ENCODE results near the gene RALGPS1. TPM values are rescaled to one million over a fixed set of nuclear protein-coding genes. Genes with fewer than 3 reads are reported as not detected.

RALGPS1 gene
- total RNA-seq, 1 experiment from 2014 or later = 18.6 TPM

- no peak overlapping the region for H2BK120ac ChIP-seq (ENCODE audit: low read depth, low read length, poor library complexity, severe bottlenecking)
- no peak overlapping the region for H2BK12ac ChIP-seq (ENCODE audit: insufficient read length, low read depth, low read length)
- no peak overlapping the region for H3K56ac ChIP-seq (ENCODE audit: insufficient read length, low read depth, low read length)
- no peaks in the 10 kb centered on the region for H3K79me2 ChIP-seq (ENCODE audit: insufficient read depth, low read length)
- no CpG with 5 or more reads among the region's 6 CpGs for WGBS (ENCODE audit: extremely low coverage, insufficient read length, low lambda C conversion rate)
- no peaks in the 10 kb centered on the region for H3K79me1 ChIP-seq (ENCODE audit: insufficient read depth, low read depth, low read length, poor library complexity, severe bottlenecking)
- no peak overlapping the region for H2BK20ac ChIP-seq (ENCODE audit: low read depth, low read length, poor library complexity, severe bottlenecking)
- no peak overlapping the region for H3K4me2 ChIP-seq (ENCODE audit: insufficient read depth, insufficient read length, low read length)
- Mint-ChIP-seq H3K27me3 (ENCODE audit: low read depth) (no peaks in the 10 kb centered on the region; the same call in 1 of the 2 replicates), H3K4me3 (no peak overlapping the region), H3K4me1 (peaks cover 12 to 27% of the 10 kb centered on the region in 2 experiments), H3K27ac (no peak overlapping the region), H3K36me3 (ENCODE audit: insufficient read depth in 1 of 3, low read depth in 3 of 3) (peaks cover 8 to 10% (median 10%) of the 10 kb centered on the region in 3 experiments; a peak in 6 of 7 replicates), H3K9me3 (no peaks in the 10 kb centered on the region)
- no peak overlapping the region for H3T11ph ChIP-seq (ENCODE audit: low read length)
- H3K27ac ChIP-seq (ENCODE audit: insufficient read length, low read depth, low read length) = no peak overlapping the region
- no peak for TF ChIP-seq CTCF (conservative IDR thresholded peaks at IDR 0.05)
- no peak overlapping the region for H3K18ac ChIP-seq (ENCODE audit: insufficient read length, low read depth, low read length)
- H3K14ac ChIP-seq (ENCODE audit: insufficient read depth, low read length) = no peak overlapping the region
- no peak overlapping the region for H3K9ac ChIP-seq (ENCODE audit: extremely low read depth, insufficient read length, low read length)
- H3K23me2 ChIP-seq (ENCODE audit: insufficient read length, low read depth, low read length, poor library complexity, severe bottlenecking) = no peaks in the 10 kb centered on the region
- H3K27me3 ChIP-seq (ENCODE audit: insufficient read depth, low read length) = no peaks in the 10 kb centered on the region
- H4K91ac ChIP-seq (ENCODE audit: insufficient read length, low read depth, low read length) = no peak overlapping the region
- H3K4me1 ChIP-seq (ENCODE audit: insufficient read depth, low read length) = no peaks in the 10 kb centered on the region; the same call in 1 of the 2 replicates
- H3K23ac ChIP-seq (ENCODE audit: insufficient read length, low read depth, low read length) = no peak overlapping the region
- H2AFZ ChIP-seq (ENCODE audit: low read length) = no peak overlapping the region
- H3K9me3 ChIP-seq (ENCODE audit: control insufficient read depth, low read depth, low read length) = no peaks in the 10 kb centered on the region
- H2AK5ac ChIP-seq (ENCODE audit: insufficient read length, low read length) = no peak overlapping the region
- H4K20me1 ChIP-seq (ENCODE audit: control insufficient read depth, insufficient read depth, insufficient read length) = no peaks in the 10 kb centered on the region
- H3K4ac ChIP-seq (ENCODE audit: low read depth, low read length) = no peak overlapping the region
- H2BK15ac ChIP-seq (ENCODE audit: low read depth, low read length) = no peak overlapping the region
- H2BK5ac ChIP-seq (ENCODE audit: insufficient read length, low read length) = no peak overlapping the region
- no peak overlapping the region for H4K8ac ChIP-seq (replicated peaks; ENCODE audit: insufficient read length, low read depth, low read length)
- DNase-seq = no peak
- H4K5ac ChIP-seq (ENCODE audit: insufficient read length, low read depth, low read length) = no peak overlapping the region
Measured at GRCh38 chr9:126885131-126885641, 29.4 kb upstream of the RALGPS1 start.

Data from H9 (cell line).